Measurements from ENCODE around the gene SH3PXD2A.
"Not testable (repeated sequence)": the region's sequence is repeated elsewhere in the genome, so short reads cannot be mapped to it uniquely, and the experiment has no call there.

Gene SH3PXD2A

DNA sequence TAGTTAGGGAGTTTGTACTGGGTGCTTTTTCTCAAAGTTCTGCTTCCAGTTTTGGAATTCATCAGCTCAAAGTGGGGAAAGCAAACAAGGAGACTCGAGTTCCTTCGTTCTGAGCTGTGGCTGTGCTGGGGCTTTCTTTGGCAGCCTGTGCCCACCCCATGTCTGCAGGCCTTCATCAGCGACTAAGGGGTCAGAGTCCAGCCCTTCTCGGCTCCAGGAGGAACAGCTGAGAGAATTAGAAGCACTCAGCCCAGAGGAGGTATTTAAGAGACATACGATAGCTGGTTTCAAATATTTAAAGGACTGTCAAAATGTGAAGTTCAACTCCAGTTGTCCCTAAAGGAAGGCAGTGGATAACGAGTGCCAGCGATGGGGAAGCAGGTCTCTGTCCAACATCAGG is 41.3 kb downstream of the SH3PXD2A start:
- TF ChIP-seq, protein P1, sequence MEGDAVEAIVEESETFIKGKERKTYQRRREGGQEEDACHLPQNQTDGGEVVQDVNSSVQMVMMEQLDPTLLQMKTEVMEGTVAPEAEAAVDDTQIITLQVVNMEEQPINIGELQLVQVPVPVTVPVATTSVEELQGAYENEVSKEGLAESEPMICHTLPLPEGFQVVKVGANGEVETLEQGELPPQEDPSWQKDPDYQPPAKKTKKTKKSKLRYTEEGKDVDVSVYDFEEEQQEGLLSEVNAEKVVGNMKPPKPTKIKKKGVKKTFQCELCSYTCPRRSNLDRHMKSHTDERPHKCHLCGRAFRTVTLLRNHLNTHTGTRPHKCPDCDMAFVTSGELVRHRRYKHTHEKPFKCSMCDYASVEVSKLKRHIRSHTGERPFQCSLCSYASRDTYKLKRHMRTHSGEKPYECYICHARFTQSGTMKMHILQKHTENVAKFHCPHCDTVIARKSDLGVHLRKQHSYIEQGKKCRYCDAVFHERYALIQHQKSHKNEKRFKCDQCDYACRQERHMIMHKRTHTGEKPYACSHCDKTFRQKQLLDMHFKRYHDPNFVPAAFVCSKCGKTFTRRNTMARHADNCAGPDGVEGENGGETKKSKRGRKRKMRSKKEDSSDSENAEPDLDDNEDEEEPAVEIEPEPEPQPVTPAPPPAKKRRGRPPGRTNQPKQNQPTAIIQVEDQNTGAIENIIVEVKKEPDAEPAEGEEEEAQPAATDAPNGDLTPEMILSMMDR (IDR thresholded peaks at IDR 0.05) = no peak
- H3K4me3 ChIP-seq (ENCODE audit: low read depth in 1 of 2, low read length in 1 of 2) = no peak overlapping the region
- no peaks in the 10 kb centered on the region for H3K36me3 ChIP-seq
- no peak overlapping the region for H3K27ac ChIP-seq
- no peaks in the 10 kb centered on the region for H3K4me1 ChIP-seq (ENCODE audit: control insufficient read depth in 1 of 2, insufficient read depth in 1 of 2, low read depth in 1 of 2, low read length in 1 of 2)
- H3K9me3 ChIP-seq = no peaks in the 10 kb centered on the region
- H3K27me3 ChIP-seq = peaks cover 12% of the 10 kb centered on the region

DNA sequence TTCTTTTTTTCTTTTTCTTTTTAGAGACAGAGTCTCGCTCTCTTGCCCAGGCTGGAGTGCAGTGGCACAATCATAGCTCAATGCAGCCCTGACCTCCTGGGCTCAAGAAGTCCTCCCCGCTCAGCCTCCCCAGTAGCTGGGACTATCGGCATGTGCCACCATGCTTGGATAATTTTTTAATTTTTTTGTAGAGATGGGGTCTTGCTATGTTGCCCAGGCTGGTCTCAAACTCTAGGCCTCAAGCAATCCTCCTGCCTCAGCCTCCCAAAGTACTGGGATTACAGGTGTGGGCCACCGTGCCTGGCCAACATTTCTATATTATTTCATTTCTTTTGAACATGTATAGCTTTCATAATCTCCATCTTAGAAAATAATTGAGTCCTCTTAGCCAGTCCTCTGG is 42.1 kb downstream of the SH3PXD2A start:
- not testable (repeated sequence) for H3K9me3 ChIP-seq; H3K27me3 ChIP-seq; H3K27ac ChIP-seq; H3K36me3 ChIP-seq; H3K4me1 ChIP-seq (ENCODE audit: control insufficient read depth in 1 of 2, insufficient read depth in 1 of 2, low read depth in 1 of 2, low read length in 1 of 2); H3K4me3 ChIP-seq (ENCODE audit: low read depth in 1 of 2, low read length in 1 of 2)

DNA sequence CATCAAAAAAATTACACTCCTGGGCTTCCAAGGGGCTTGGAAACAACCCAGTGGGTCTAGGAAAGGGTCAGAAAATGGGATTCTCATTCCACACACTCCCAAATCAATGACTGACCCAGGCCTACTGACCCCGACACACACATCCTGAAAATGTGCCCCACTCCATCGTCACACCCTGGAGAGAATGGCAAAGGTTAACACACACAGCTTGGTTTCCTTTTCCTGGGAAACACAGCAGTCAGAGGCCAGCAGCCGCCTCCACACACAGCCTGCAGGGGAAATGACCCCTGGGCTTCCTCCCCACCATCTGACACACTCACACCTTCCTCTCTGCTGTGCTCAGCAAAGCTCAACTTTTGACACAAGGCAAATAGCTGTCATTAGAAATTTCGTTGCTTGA is 42.9 kb downstream of the SH3PXD2A start:
- Histone ChIP-seq H3K4me1 (ENCODE audit: control insufficient read depth in 1 of 2, insufficient read depth in 1 of 2, low read depth in 1 of 2, low read length in 1 of 2) (no peaks in the 10 kb centered on the region), H3K4me3 (ENCODE audit: low read depth in 1 of 2, low read length in 1 of 2) (no peak overlapping the region), H3K36me3 (no peaks in the 10 kb centered on the region), H3K9me3 (no peaks in the 10 kb centered on the region), H3K27ac (no peak overlapping the region), H3K27me3 (no peaks in the 10 kb centered on the region)
- TF ChIP-seq, protein P1 (IDR thresholded peaks at IDR 0.05) = no peak

DNA sequence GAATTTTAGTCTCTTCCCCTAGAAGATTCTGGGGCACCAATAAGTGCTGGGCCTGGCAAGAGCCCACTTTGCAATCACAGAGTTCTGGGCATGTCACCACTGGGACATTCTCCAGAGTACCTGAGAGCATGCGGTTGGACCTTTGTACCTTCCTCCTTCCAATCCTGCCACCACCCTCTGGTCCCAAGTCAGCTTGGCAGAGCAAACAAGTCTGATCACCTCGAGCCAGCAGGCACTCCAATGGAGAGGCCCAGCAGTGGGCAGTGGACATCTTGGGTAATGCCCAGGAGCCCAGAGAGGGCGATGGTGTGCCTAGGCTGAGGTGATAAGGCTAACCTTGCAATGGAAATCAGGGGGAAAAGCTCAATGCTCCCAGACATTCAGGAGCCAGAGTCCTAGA is 43.4 kb downstream of the SH3PXD2A start:
- H3K4me3 ChIP-seq (ENCODE audit: low read depth in 1 of 2, low read length in 1 of 2) = no peak overlapping the region
- no peaks in the 10 kb centered on the region for H3K36me3 ChIP-seq
- no peak overlapping the region for H3K27ac ChIP-seq
- no peaks in the 10 kb centered on the region for H3K27me3 ChIP-seq
- TF ChIP-seq, protein P1 (IDR thresholded peaks at IDR 0.05) = no peak
- no peaks in the 10 kb centered on the region for H3K4me1 ChIP-seq (ENCODE audit: control insufficient read depth in 1 of 2, insufficient read depth in 1 of 2, low read depth in 1 of 2, low read length in 1 of 2)
- H3K9me3 ChIP-seq = no peaks in the 10 kb centered on the region

DNA sequence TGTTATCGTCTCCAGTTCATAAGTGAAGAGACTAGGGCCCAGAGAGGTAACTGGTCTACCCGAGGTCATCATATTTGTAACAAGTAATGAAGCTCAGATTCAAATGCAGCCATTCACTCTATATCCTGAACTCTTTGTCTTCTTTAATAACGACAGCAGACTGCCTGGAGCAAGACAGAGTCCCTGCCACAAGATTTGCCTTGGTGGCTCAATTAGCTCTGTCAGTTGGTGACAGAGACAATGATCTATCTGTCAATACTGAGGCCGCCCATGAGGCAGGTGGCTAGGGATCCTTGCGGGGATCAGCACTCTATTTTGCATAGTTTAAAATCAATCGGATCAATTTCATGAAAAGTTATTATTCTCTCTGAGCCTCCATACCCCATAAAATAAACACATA is 43.9 kb downstream of the SH3PXD2A start:
- no peaks in the 10 kb centered on the region for H3K36me3 ChIP-seq
- no peak overlapping the region for H3K27ac ChIP-seq
- TF ChIP-seq, protein P1 (IDR thresholded peaks at IDR 0.05) = no peak
- no peaks in the 10 kb centered on the region for H3K9me3 ChIP-seq
- H3K4me3 ChIP-seq (ENCODE audit: low read depth in 1 of 2, low read length in 1 of 2) = no peak overlapping the region
- H3K4me1 ChIP-seq (ENCODE audit: control insufficient read depth in 1 of 2, insufficient read depth in 1 of 2, low read depth in 1 of 2, low read length in 1 of 2) = no peaks in the 10 kb centered on the region
- no peaks in the 10 kb centered on the region for H3K27me3 ChIP-seq

DNA sequence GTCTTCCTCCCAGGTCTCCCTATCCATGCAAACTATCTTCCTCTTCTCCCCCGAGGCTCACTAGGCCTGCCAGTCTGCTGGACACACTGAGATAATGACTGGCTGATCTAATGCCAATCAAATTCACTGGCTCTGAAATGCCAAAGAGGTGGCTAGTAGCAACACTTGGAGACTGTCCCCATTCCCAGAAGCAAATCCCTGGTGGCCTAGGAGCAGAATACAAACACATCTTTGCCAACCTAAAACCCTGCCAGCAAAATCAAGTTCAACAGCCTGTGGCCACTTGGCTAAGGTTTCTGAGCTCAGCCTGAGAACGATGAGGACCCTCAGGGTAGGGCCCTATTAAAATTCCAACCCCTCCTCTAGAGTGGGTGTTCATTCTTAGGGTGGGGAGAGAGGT is 46.6 kb downstream of the SH3PXD2A start:
- H3K27me3 ChIP-seq = no peaks in the 10 kb centered on the region
- no peak overlapping the region for H3K27ac ChIP-seq
- no peaks in the 10 kb centered on the region for H3K4me1 ChIP-seq (ENCODE audit: control insufficient read depth in 1 of 2, insufficient read depth in 1 of 2, low read depth in 1 of 2, low read length in 1 of 2)
- no peaks in the 10 kb centered on the region for H3K9me3 ChIP-seq
- TF ChIP-seq, protein P1 (IDR thresholded peaks at IDR 0.05) = no peak
- H3K4me3 ChIP-seq (ENCODE audit: low read depth in 1 of 2, low read length in 1 of 2) = no peak overlapping the region
- H3K36me3 ChIP-seq = no peaks in the 10 kb centered on the region

Data from neutrophil (primary cell).